ENCODE measurements around the gene MTMR12. TPM values are rescaled to one million over a fixed set of nuclear protein-coding genes. Genes with fewer than 3 reads are reported as not detected.

MTMR12 gene
- total and polyA plus RNA-seq, 2 of the 8 experiments (the other 6 are each of a cell fraction or from before 2014, with no cell fraction given): 19.1 to 59.3 TPM

GRCh38 chr5:32230356-32231099 is 82.2 kb downstream of the MTMR12 start (continued):
- TF ChIP-seq ATF2 (IDR thresholded peaks at IDR 0.05; ENCODE audit: low read length) (no peak), CHD2 (IDR thresholded peaks at IDR 0.05; ENCODE audit: low read length) (no peak), KDM5A (IDR thresholded peaks at IDR 0.05; ENCODE audit: low read length) (no peak), EP300 (IDR thresholded peaks at IDR 0.05; ENCODE audit: borderline replicate concordance in 1 of 2, low read depth in 2 of 2, low read length in 2 of 2) (no peak), SAP30 (IDR thresholded peaks at IDR 0.05; ENCODE audit: insufficient read depth, insufficient replicate concordance, low read length) (no peak), RXRA (IDR thresholded peaks at IDR 0.05; ENCODE audit: insufficient read depth, low read depth, low read length) (no peak), NRF1 (IDR thresholded peaks at IDR 0.05; ENCODE audit: low read depth, low read length) (no peak), RAD21 (IDR thresholded peaks at IDR 0.05 in 1 of 2, conservative IDR thresholded peaks at IDR 0.05 in 1 of 2; ENCODE audit: low read depth in 2 of 2, low read length in 2 of 2) (no peak)
- TF ChIP-seq, protein P1, sequence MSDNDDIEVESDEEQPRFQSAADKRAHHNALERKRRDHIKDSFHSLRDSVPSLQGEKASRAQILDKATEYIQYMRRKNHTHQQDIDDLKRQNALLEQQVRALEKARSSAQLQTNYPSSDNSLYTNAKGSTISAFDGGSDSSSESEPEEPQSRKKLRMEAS (IDR thresholded peaks at IDR 0.05): no peak

Measured in H1 (cell line).